HepG2 (cell line): Measurements from ENCODE around the gene CRIP1. TPM values are rescaled to one million over a fixed set of nuclear protein-coding genes. Genes with fewer than 3 reads are reported as not detected.

ENCODE experiments used
- CBX1 ChIP-seq: IDR thresholded peaks from one replicate; pipeline ENCODE4 v1.6.1; 2016; ENCODE audit warnings: antibody characterized with exemption, low read depth
- HHEX ChIP-seq: IDR thresholded peaks from 2 replicates; pipeline ENCODE4 v1.6.1; 2016; ENCODE audit warnings: control low read depth
- LCORL ChIP-seq, 2 experiments: fragments of 450-650 bp in 1 of 2; sonication (generic) in 1 of 2; formaldehyde crosslinking in 1 of 2; IDR thresholded peaks; 2 replicates each; pipeline versions ENCODE4 v1.5.0 to v1.6.1; 2017 to 2020; ENCODE audit warnings: antibody characterized with exemption in 1 of 2, missing genetic modification reagents in 1 of 2
- MAF1 ChIP-seq: sonication (generic); formaldehyde crosslinking; IDR thresholded peaks from 2 replicates; pipeline ENCODE4 v1.5.0; 2020; ENCODE audit warnings: missing genetic modification reagents, borderline replicate concordance
- NCOA2 ChIP-seq: sonication (generic); formaldehyde crosslinking; IDR thresholded peaks from 2 replicates; pipeline ENCODE4 v1.8.0; 2022; ENCODE audit warnings: inconsistent platforms
- NFE2 ChIP-seq: sonication (generic); formaldehyde crosslinking; IDR thresholded peaks from 2 replicates; pipeline ENCODE4 v1.4.0; 2020; ENCODE audit warnings: missing genetic modification reagents
- PCBP2 ChIP-seq: fragments of 200-400 bp; formaldehyde crosslinking; optimal IDR thresholded peaks from 2 replicates; pipeline ENCODE3; 2018; ENCODE audit warnings: low read length, low read depth; ENCODE audit not compliant: poor library complexity, severe bottlenecking
- RBFOX2 ChIP-seq: fragments of 200-400 bp; formaldehyde crosslinking; IDR thresholded peaks from 2 replicates; pipeline ENCODE4 v1.6.1; 2017; ENCODE audit warnings: low read depth, mild to moderate bottlenecking, low read length
- RELA ChIP-seq: sonication (generic); formaldehyde crosslinking; IDR thresholded peaks from 2 replicates; pipeline ENCODE4 v1.4.0; 2020; ENCODE audit warnings: missing genetic modification reagents
- REST ChIP-seq, 2 experiments: IDR thresholded peaks; 2 replicates each; pipeline ENCODE4 v1.6.1; 2011 to 2012; ENCODE audit warnings: low read length in 2 of 2, borderline replicate concordance in 1 of 2, low read depth in 1 of 2, mild to moderate bottlenecking in 1 of 2, moderate library complexity in 1 of 2
- SOX6 ChIP-seq, 2 experiments: fragments of 450-650 bp in 1 of 2; sonication (generic) in 1 of 2; formaldehyde crosslinking in 1 of 2; IDR thresholded peaks; 2 replicates each; pipeline versions ENCODE4 v1.4.0 to v1.6.1; 2017 to 2020; ENCODE audit warnings: antibody characterized with exemption in 1 of 2, mild to moderate bottlenecking in 1 of 2, missing genetic modification reagents in 1 of 2
- TRAFD1 ChIP-seq: sonication (generic); formaldehyde crosslinking; IDR thresholded peaks from 2 replicates; pipeline ENCODE4 v1.5.1; 2020; ENCODE audit warnings: missing genetic modification reagents, mild to moderate bottlenecking, borderline replicate concordance
- ZKSCAN8 ChIP-seq: IDR thresholded peaks from 2 replicates; pipeline ENCODE4 v1.6.1; 2016; ENCODE audit warnings: borderline replicate concordance, missing genetic modification reagents, missing compliant biosample characterization
- ZNF251 ChIP-seq: sonication (generic); formaldehyde crosslinking; IDR thresholded peaks from 2 replicates; pipeline ENCODE4 v1.9.0; 2021; ENCODE audit warnings: mild to moderate bottlenecking, missing genetic modification reagents
- ZNF615 ChIP-seq: sonication (generic); formaldehyde crosslinking; IDR thresholded peaks from 2 replicates; pipeline ENCODE4 v1.5.0; 2020; ENCODE audit warnings: mild to moderate bottlenecking, missing genetic modification reagents, borderline replicate concordance
- ZNF629 ChIP-seq: sonication (generic); formaldehyde crosslinking; conservative IDR thresholded peaks from 2 replicates; pipeline ENCODE4 v1.5.0; 2020; ENCODE audit warnings: missing genetic modification reagents
- ZNF709 ChIP-seq: sonication (generic); formaldehyde crosslinking; IDR thresholded peaks from 2 replicates; pipeline ENCODE4 v1.5.0; 2020; ENCODE audit warnings: mild to moderate bottlenecking, missing genetic modification reagents
- ZNF713 ChIP-seq: sonication (generic); formaldehyde crosslinking; IDR thresholded peaks from 2 replicates; pipeline ENCODE4 v1.4.0; 2020; ENCODE audit warnings: mild to moderate bottlenecking, missing genetic modification reagents
- ZSCAN9 ChIP-seq: IDR thresholded peaks from 2 replicates; pipeline ENCODE4 v1.6.1; 2016; ENCODE audit warnings: borderline replicate concordance
- polyA plus RNA-seq, 8 experiments: library from polyadenylated mRNA; depleted of rRNA in 3 of 8; stranded (reverse) in 7 of 8; unstranded in 1 of 8; fragments of >200 nt; fragmentation: Illumina TruSeq in 4 of 8; extraction: Trizol in 4 of 8; gene quantifications; 2 replicates each; pipeline versions ENCODE4 v1.2.1 to v1.2.3, GENCODE V29; 2011 to 2016; ENCODE audit warnings: low read depth in 4 of 8, missing spikeins in 1 of 8, mixed read lengths in 1 of 8; ENCODE audit not compliant: insufficient read depth in 1 of 8
- total RNA-seq, 5 experiments: library from RNA; depleted of rRNA; stranded (reverse); fragments of >200 nt; fragmentation: Illumina TruSeq; extraction: Trizol; gene quantifications; 2 replicates each; pipeline ENCODE4 v1.2.3, GENCODE V29; 2016; ENCODE audit warnings: low read depth in 1 of 5
- TF ChIP-seq, protein P1 (sequence below): conservative IDR thresholded peaks from 2 replicates; pipeline ENCODE4 v1.6.1; 2018; ENCODE audit warnings: missing genetic modification reagents
- TF ChIP-seq, protein P2 (sequence below): sonication (generic); formaldehyde crosslinking; IDR thresholded peaks from 2 replicates; pipeline ENCODE4 v1.8.0; 2022; ENCODE audit warnings: missing genetic modification reagents, mild to moderate bottlenecking, inconsistent platforms, borderline replicate concordance

The CRIP1 gene
- total and polyA plus RNA-seq, 2 of the 13 experiments (the other 11 are each of a cell fraction or from before 2014, with no cell fraction given) = 53.9 to 59.5 TPM

DNA sequence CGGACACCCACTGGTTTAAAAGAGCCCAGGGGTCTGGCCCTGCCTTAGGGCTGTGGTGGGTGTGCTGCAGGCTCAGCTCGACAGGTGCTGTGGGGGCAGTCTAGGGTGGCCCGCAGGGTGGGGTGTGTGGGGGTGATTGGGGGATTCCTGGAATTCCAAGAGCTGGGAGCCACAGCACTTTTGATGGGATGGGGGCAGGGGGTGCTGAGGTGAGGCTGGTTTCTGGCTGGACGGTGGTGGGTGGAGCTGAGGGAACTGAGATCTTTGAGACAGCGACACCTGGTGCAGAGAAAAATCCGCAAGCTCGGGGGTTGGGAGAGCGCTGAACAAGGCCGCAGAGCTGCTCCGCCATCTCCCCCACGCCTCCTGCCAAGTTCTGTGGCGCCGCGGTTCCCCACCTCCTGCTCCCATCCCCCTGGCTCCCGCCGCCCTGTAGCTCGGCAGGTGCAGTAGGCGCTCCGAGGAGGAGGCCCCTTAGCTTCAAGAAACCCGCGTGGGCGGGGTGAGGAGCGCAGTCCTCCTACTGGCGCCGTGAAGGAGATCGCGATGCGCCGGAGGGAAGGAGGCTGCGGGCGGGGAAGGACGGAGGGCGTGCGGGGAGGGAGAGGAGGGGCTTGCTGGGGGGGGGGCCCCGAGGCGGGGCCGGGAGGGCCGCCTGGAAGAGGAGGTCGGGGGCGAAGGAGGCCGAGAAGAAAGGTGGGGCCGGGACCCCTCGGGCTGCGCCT lies 3.0 kb downstream of the CRIP1 start (continued):
- TF ChIP-seq ZNF713 (CRISPR knock-in tag) (no peak), ZNF615 (CRISPR knock-in tag) (no peak), HHEX (CRISPR knock-in tag) (no peak), REST (IDR thresholded peaks at IDR 0.05; ENCODE audit: borderline replicate concordance in 1 of 2, low read depth in 1 of 2, low read length in 2 of 2) (no peak), RBFOX2 (peak; percentile 35; the same call in 1 of the 2 replicates), CBX1 (no peak), SOX6 (IDR thresholded peaks at IDR 0.05) (no peak), SOX6 (CRISPR knock-in tag; IDR thresholded peaks at IDR 0.05) (peak; percentile 30; the same call in 1 of the 2 replicates), ZSCAN9 (CRISPR knock-in tag) (no peak), ZNF709 (no peak), TRAFD1 (CRISPR knock-in tag) (peak; percentile 57; the same call in 1 of the 2 replicates), RELA (CRISPR knock-in tag) (no peak), ZNF251 (CRISPR knock-in tag) (no peak), NFE2 (no peak), MAF1 (CRISPR knock-in tag) (0 out of 2 replicates have a peak, but pooled peaks have one; percentile 33), ZNF629 (CRISPR knock-in tag) (no peak), ZKSCAN8 (CRISPR knock-in tag) (no peak), PCBP2 (no peak), NCOA2 (CRISPR knock-in tag) (no peak; the same call in 1 of the 2 replicates), LCORL (IDR thresholded peaks at IDR 0.05) (no peak), LCORL (CRISPR knock-in tag; IDR thresholded peaks at IDR 0.05) (peak; percentile 42; the same call in 1 of the 2 replicates)
- TF ChIP-seq, protein P1, sequence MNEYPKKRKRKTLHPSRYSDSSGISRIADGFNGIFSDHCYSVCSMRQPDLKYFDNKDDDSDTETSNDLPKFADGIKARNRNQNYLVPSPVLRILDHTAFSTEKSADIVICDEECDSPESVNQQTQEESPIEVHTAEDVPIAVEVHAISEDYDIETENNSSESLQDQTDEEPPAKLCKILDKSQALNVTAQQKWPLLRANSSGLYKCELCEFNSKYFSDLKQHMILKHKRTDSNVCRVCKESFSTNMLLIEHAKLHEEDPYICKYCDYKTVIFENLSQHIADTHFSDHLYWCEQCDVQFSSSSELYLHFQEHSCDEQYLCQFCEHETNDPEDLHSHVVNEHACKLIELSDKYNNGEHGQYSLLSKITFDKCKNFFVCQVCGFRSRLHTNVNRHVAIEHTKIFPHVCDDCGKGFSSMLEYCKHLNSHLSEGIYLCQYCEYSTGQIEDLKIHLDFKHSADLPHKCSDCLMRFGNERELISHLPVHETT = no peak; the same call in 1 of the 2 replicates
- TF ChIP-seq, protein P2, sequence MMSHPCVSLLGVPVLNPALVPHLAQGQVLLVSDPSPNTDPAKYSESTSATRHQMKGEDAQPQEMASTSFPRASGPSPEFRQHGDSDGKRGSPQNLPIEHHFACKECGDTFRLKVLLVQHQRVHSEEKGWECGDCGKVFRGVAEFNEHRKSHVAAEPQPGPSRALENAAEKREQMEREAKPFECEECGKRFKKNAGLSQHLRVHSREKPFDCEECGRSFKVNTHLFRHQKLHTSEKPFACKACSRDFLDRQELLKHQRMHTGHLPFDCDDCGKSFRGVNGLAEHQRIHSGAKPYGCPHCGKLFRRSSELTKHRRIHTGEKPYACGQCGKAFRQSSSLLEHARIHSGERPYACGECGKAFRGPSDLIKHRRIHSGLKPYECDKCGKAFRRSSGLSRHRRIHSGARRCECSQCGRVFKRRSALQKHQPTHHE (CRISPR knock-in tag) = 0 out of 2 replicates have a peak, but pooled peaks have one; percentile 15
